Measurements from ENCODE around the gene SIGLEC12. TPM values are rescaled to one million over a fixed set of nuclear protein-coding genes. Genes with fewer than 3 reads are reported as not detected.
"Not testable (repeated sequence)": the region's sequence is repeated elsewhere in the genome, so short reads cannot be mapped to it uniquely, and the experiment has no call there.

Gene SIGLEC12
- total RNA-seq, 2 donors from 2014 or later, result 0.70 TPM; not detected in 1

- Mint-ChIP-seq H3K9me3 (no peaks in the 10 kb centered on the region), H3K4me3 (no peak overlapping the region), H3K27me3 (peaks cover 6 to 37% of the 10 kb centered on the region in 2 donors), H3K4me1 (ENCODE audit: low read depth in 2 of 2) (peaks cover 0 to 3% of the 10 kb centered on the region in 2 donors), H3K27ac (no peak overlapping the region), H3K36me3 (no peaks in the 10 kb centered on the region)
- ATAC-seq, result peak in 1 of 2 donors; percentile 17
- DNase-seq (ENCODE audit: low spot score), result no peak
Measured at GRCh38 chr19:51509823-51510660, 8.4 kb upstream of the SIGLEC12 start.

- peaks cover 6 to 26% of the 10 kb centered on the region in 2 donors for H3K27me3 Mint-ChIP-seq
- no peak overlapping the region for H3K4me3 Mint-ChIP-seq
- peaks cover 0 to 3% of the 10 kb centered on the region in 2 donors for H3K4me1 Mint-ChIP-seq (ENCODE audit: low read depth in 2 of 2)
- H3K9me3 Mint-ChIP-seq, result peaks cover 5% of the 10 kb centered on the region
- no peak overlapping the region for H3K27ac Mint-ChIP-seq
- H3K36me3 Mint-ChIP-seq, result no peaks in the 10 kb centered on the region
- DNase-seq (ENCODE audit: low spot score) (no peak), ATAC-seq (no peak)
Measured at GRCh38 chr19:51508059-51508733, 6.6 kb upstream of the SIGLEC12 start.

GRCh38 chr19:51507640-51508058 lies 6.0 kb upstream of the SIGLEC12 start:
- H3K27me3 Mint-ChIP-seq, result peaks cover 6 to 22% of the 10 kb centered on the region in 2 donors
- peaks cover 5% of the 10 kb centered on the region for H3K9me3 Mint-ChIP-seq
- no peak overlapping the region for H3K4me3 Mint-ChIP-seq
- H3K27ac Mint-ChIP-seq, result no peak overlapping the region
- H3K36me3 Mint-ChIP-seq, result no peaks in the 10 kb centered on the region
- peaks cover 0 to 3% of the 10 kb centered on the region in 2 donors for H3K4me1 Mint-ChIP-seq (ENCODE audit: low read depth in 2 of 2)
- DNase-seq (ENCODE audit: low spot score), result no peak
- no peak for ATAC-seq

- H3K9me3 Mint-ChIP-seq, result peaks cover 5% of the 10 kb centered on the region
- peaks cover 0 to 5% of the 10 kb centered on the region in 2 donors for H3K4me1 Mint-ChIP-seq (ENCODE audit: low read depth in 2 of 2)
- no peaks in the 10 kb centered on the region for H3K36me3 Mint-ChIP-seq
- no peak overlapping the region for H3K27ac Mint-ChIP-seq
- H3K4me3 Mint-ChIP-seq, result no peak overlapping the region
- H3K27me3 Mint-ChIP-seq, result peaks cover 6 to 19% of the 10 kb centered on the region in 2 donors
- no peak for ATAC-seq
- no peak for DNase-seq (ENCODE audit: low spot score)
Measured at GRCh38 chr19:51507192-51507591, 5.6 kb upstream of the SIGLEC12 start.

GRCh38 chr19:51505904-51506303 lies 4.3 kb upstream of the SIGLEC12 start:
- Mint-ChIP-seq H3K27me3 (peaks cover 3 to 6% of the 10 kb centered on the region in 2 donors), H3K27ac (no peak overlapping the region), H3K4me3 (no peak overlapping the region), H3K9me3 (peaks cover 5% of the 10 kb centered on the region), H3K36me3 (no peaks in the 10 kb centered on the region), H3K4me1 (ENCODE audit: low read depth in 2 of 2) (peaks cover 7 to 10% of the 10 kb centered on the region in 2 donors)
- ATAC-seq, result no peak
- DNase-seq (ENCODE audit: low spot score), result peak; percentile 12

GRCh38 chr19:51503896-51504295 lies 2.3 kb upstream of the SIGLEC12 start:
- peaks cover 7 to 10% of the 10 kb centered on the region in 2 donors for H3K4me1 Mint-ChIP-seq (ENCODE audit: low read depth in 2 of 2)
- no peak overlapping the region for H3K27ac Mint-ChIP-seq
- H3K9me3 Mint-ChIP-seq, result peaks cover 5% of the 10 kb centered on the region
- DNase-seq (ENCODE audit: low spot score) (peak; percentile 23), ATAC-seq (no peak)
- no peaks in the 10 kb centered on the region for H3K27me3 Mint-ChIP-seq
- no peak overlapping the region for H3K4me3 Mint-ChIP-seq
- no peaks in the 10 kb centered on the region for H3K36me3 Mint-ChIP-seq

- no peak overlapping the region for H3K27ac Mint-ChIP-seq
- peaks cover 0 to 2% of the 10 kb centered on the region in 2 donors for H3K27me3 Mint-ChIP-seq
- no peaks in the 10 kb centered on the region for H3K36me3 Mint-ChIP-seq
- DNase-seq (ENCODE audit: low spot score) (no peak), ATAC-seq (no peak)
- peaks cover 7 to 10% of the 10 kb centered on the region in 2 donors for H3K4me1 Mint-ChIP-seq (ENCODE audit: low read depth in 2 of 2)
- peaks cover 5% of the 10 kb centered on the region for H3K9me3 Mint-ChIP-seq
- H3K4me3 Mint-ChIP-seq, result no peak overlapping the region
Measured at GRCh38 chr19:51503286-51503817, 1.8 kb upstream of the SIGLEC12 start.

GRCh38 chr19:51500931-51501330 lies 669 bp downstream of the SIGLEC12 start:
- not testable (repeated sequence) for H3K4me1 Mint-ChIP-seq (ENCODE audit: low read depth in 2 of 2); H3K4me3 Mint-ChIP-seq; H3K9me3 Mint-ChIP-seq; H3K36me3 Mint-ChIP-seq; H3K27me3 Mint-ChIP-seq
- ATAC-seq (peak in 1 of 2 donors; percentile 52), DNase-seq (ENCODE audit: low spot score) (peak; percentile 18)
- peak overlapping the region; percentile 36 to 57 for H3K27ac Mint-ChIP-seq

- Mint-ChIP-seq H3K27me3 (peaks cover 16 to 23% of the 10 kb centered on the region in 2 donors), H3K36me3 (no peaks in the 10 kb centered on the region), H3K4me1 (ENCODE audit: low read depth in 2 of 2) (peaks cover 7 to 10% of the 10 kb centered on the region in 2 donors), H3K4me3 (no peak overlapping the region), H3K27ac (no peak overlapping the region), H3K9me3 (peaks cover 6% of the 10 kb centered on the region)
- DNase-seq (ENCODE audit: low spot score) (no peak), ATAC-seq (no peak)
Measured at GRCh38 chr19:51497666-51498065, 3.9 kb downstream of the SIGLEC12 start.

GRCh38 chr19:51493776-51494175 lies 7.8 kb downstream of the SIGLEC12 start:
- H3K36me3 Mint-ChIP-seq, result no peaks in the 10 kb centered on the region
- DNase-seq (ENCODE audit: low spot score), result no peak
- peaks cover 6% of the 10 kb centered on the region for H3K9me3 Mint-ChIP-seq
- H3K27me3 Mint-ChIP-seq, result peaks cover 22 to 23% of the 10 kb centered on the region in 2 donors
- ATAC-seq, result no peak
- no peak overlapping the region for H3K4me3 Mint-ChIP-seq
- no peaks in the 10 kb centered on the region for H3K4me1 Mint-ChIP-seq (ENCODE audit: low read depth in 2 of 2)
- H3K27ac Mint-ChIP-seq, result no peak overlapping the region

GRCh38 chr19:51491586-51491985 lies 10.0 kb downstream of the SIGLEC12 start:
- peak; percentile 44 for DNase-seq (ENCODE audit: low spot score)
- no peaks in the 10 kb centered on the region for H3K36me3 Mint-ChIP-seq

GRCh38 chr19:51490676-51491075 lies 10.9 kb downstream of the SIGLEC12 start:
- H3K9me3 Mint-ChIP-seq, result peaks cover 10% of the 10 kb centered on the region
- no peak overlapping the region for H3K4me3 Mint-ChIP-seq
- H3K27ac Mint-ChIP-seq, result no peak overlapping the region
- DNase-seq (ENCODE audit: low spot score) (peak; percentile 28), ATAC-seq (no peak)
- H3K36me3 Mint-ChIP-seq, result no peaks in the 10 kb centered on the region
- H3K27me3 Mint-ChIP-seq, result peaks cover 23 to 28% of the 10 kb centered on the region in 2 donors
- H3K4me1 Mint-ChIP-seq (ENCODE audit: low read depth in 2 of 2), result no peaks in the 10 kb centered on the region

More at GRCh38 chr19:51491586-51491985, 10.0 kb downstream of the SIGLEC12 start:
- Mint-ChIP-seq H3K27ac (no peak overlapping the region), H3K9me3 (peaks cover 6% of the 10 kb centered on the region), H3K4me1 (ENCODE audit: low read depth in 2 of 2) (no peaks in the 10 kb centered on the region), H3K27me3 (peaks cover 22 to 24% of the 10 kb centered on the region in 2 donors), H3K4me3 (no peak overlapping the region)
- no peak for ATAC-seq

GRCh38 chr19:51489113-51489512 lies 12.5 kb downstream of the SIGLEC12 start:
- peaks cover 10% of the 10 kb centered on the region for H3K9me3 Mint-ChIP-seq
- ATAC-seq (no peak), DNase-seq (ENCODE audit: low spot score) (no peak)
- no peaks in the 10 kb centered on the region for H3K36me3 Mint-ChIP-seq
- no peaks in the 10 kb centered on the region for H3K4me1 Mint-ChIP-seq (ENCODE audit: low read depth in 2 of 2)
- peaks cover 33 to 37% of the 10 kb centered on the region in 2 donors for H3K27me3 Mint-ChIP-seq
- no peak overlapping the region for H3K4me3 Mint-ChIP-seq
- H3K27ac Mint-ChIP-seq, result no peak overlapping the region

GRCh38 chr19:51488491-51488890 lies 13.1 kb downstream of the SIGLEC12 start:
- no peaks in the 10 kb centered on the region for H3K4me1 Mint-ChIP-seq (ENCODE audit: low read depth in 2 of 2)
- no peak overlapping the region for H3K4me3 Mint-ChIP-seq
- H3K9me3 Mint-ChIP-seq, result peaks cover 4% of the 10 kb centered on the region

More at GRCh38 chr19:51488491-51488890, 13.1 kb downstream of the SIGLEC12 start:
- H3K27me3 Mint-ChIP-seq, result peaks cover 28 to 33% of the 10 kb centered on the region in 2 donors
- no peaks in the 10 kb centered on the region for H3K36me3 Mint-ChIP-seq
- ATAC-seq (no peak), DNase-seq (ENCODE audit: low spot score) (peak; percentile 35)
- H3K27ac Mint-ChIP-seq, result no peak overlapping the region
